GM12878 (cell line): ENCODE results near the gene OSM. TPM values are rescaled to one million over a fixed set of nuclear protein-coding genes. Genes with fewer than 3 reads are reported as not detected.

Source experiments
- CREM ChIP-seq: IDR thresholded peaks from 2 replicates; pipeline ENCODE4 v1.6.1; 2014; ENCODE audit warnings: antibody characterized with exemption, low read depth
- CUX1 ChIP-seq: IDR thresholded peaks from 2 replicates; pipeline ENCODE4 v1.6.1; 2012; ENCODE audit warnings: improper control_type of control experiment, low read depth, low read length; ENCODE audit not compliant: insufficient replicate concordance
- EED ChIP-seq: sonication (generic); IDR thresholded peaks from 2 replicates; pipeline ENCODE4 v1.6.1; 2016; ENCODE audit warnings: antibody characterized with exemption, low read depth
- ESRRA ChIP-seq: IDR thresholded peaks from 2 replicates; pipeline ENCODE4 v1.6.1; 2012; ENCODE audit warnings: mild to moderate bottlenecking, low read length, improper control_type of control experiment
- MEF2B ChIP-seq: fragments of 450-650 bp; IDR thresholded peaks from 2 replicates; pipeline ENCODE4 v1.6.1; 2018; ENCODE audit warnings: mild to moderate bottlenecking, moderate library complexity; ENCODE audit not compliant: partially characterized antibody, poor library complexity, severe bottlenecking
- POLR2A ChIP-seq: IDR thresholded peaks from 2 replicates; pipeline ENCODE4 v1.6.1; 2011; ENCODE audit warnings: low read depth, mild to moderate bottlenecking, low read length
- POLR2AphosphoS5 ChIP-seq: IDR thresholded peaks from 2 replicates; pipeline ENCODE4 v1.6.1; 2011; ENCODE audit warnings: mild to moderate bottlenecking, low read length, inconsistent platforms
- RUNX3 ChIP-seq: IDR thresholded peaks from 2 replicates; pipeline ENCODE4 v1.6.1; 2012; ENCODE audit warnings: low read length, inconsistent platforms
- SREBF2 ChIP-seq: IDR thresholded peaks from 2 replicates; pipeline ENCODE4 v1.6.1; 2012; ENCODE audit warnings: mild to moderate bottlenecking, low read length
- STAT1 ChIP-seq: fragments of 450-650 bp; conservative IDR thresholded peaks from 2 replicates; pipeline ENCODE4 v1.6.1; 2014; ENCODE audit warnings: antibody characterized with exemption, mild to moderate bottlenecking
- TBL1XR1 ChIP-seq: IDR thresholded peaks from 2 replicates; pipeline ENCODE4 v1.6.1; 2012; ENCODE audit warnings: low read depth, low read length, improper control_type of control experiment
- USF2 ChIP-seq: IDR thresholded peaks from 2 replicates; pipeline ENCODE4 v1.6.1; 2011; ENCODE audit warnings: low read depth, low read length, improper control_type of control experiment, borderline replicate concordance
- ZBTB33 ChIP-seq: fragments of 450-650 bp; IDR thresholded peaks from 2 replicates; pipeline ENCODE4 v1.6.1; 2017; ENCODE audit warnings: mild to moderate bottlenecking
- polyA plus RNA-seq, 11 experiments: library from polyadenylated mRNA; depleted of rRNA in 4 of 11; unstranded in 6 of 11; stranded (reverse) in 5 of 11; fragments of >200 nt; fragmentation: Nextera tagmentation in 4 of 11; fragmentation: Illumina TruSeq in 1 of 11; extraction: Ambion mirVana in 4 of 11; extraction: Trizol in 1 of 11; gene quantifications; 1 replicate in 1 of 11; 2 replicates in 10 of 11; pipeline versions ENCODE4 v1.2.1 to v1.2.3, GENCODE V29; 2011 to 2016; ENCODE audit warnings: inconsistent platforms in 2 of 11, missing spikeins in 2 of 11, low read depth in 1 of 11
- total RNA-seq, 4 experiments: library from RNA; depleted of rRNA in 3 of 4; stranded (reverse); fragments of >200 nt in 3 of 4; fragmentation: Illumina TruSeq in 1 of 4; extraction: Trizol in 1 of 4; gene quantifications; 2 replicates each; pipeline versions ENCODE4 v1.2.1 to v1.2.3, GENCODE V29; 2013 to 2021
- TF ChIP-seq, protein P1 (sequence below): fragments of 450-650 bp; IDR thresholded peaks from 2 replicates; pipeline ENCODE4 v1.6.1; 2017; ENCODE audit warnings: mild to moderate bottlenecking, moderate library complexity
- TF ChIP-seq, protein P2 (sequence below): fragments of 450-650 bp; IDR thresholded peaks from 2 replicates; pipeline ENCODE4 v1.6.1; 2017; ENCODE audit warnings: antibody characterized with exemption, mild to moderate bottlenecking, moderate library complexity

OSM gene
- total and polyA plus RNA-seq, 10 of the 15 experiments (the other 5 are each of a cell fraction or from before 2014, with no cell fraction given) = 0.06 to 1.4 (median 0.59) TPM

- TF ChIP-seq, protein P1, sequence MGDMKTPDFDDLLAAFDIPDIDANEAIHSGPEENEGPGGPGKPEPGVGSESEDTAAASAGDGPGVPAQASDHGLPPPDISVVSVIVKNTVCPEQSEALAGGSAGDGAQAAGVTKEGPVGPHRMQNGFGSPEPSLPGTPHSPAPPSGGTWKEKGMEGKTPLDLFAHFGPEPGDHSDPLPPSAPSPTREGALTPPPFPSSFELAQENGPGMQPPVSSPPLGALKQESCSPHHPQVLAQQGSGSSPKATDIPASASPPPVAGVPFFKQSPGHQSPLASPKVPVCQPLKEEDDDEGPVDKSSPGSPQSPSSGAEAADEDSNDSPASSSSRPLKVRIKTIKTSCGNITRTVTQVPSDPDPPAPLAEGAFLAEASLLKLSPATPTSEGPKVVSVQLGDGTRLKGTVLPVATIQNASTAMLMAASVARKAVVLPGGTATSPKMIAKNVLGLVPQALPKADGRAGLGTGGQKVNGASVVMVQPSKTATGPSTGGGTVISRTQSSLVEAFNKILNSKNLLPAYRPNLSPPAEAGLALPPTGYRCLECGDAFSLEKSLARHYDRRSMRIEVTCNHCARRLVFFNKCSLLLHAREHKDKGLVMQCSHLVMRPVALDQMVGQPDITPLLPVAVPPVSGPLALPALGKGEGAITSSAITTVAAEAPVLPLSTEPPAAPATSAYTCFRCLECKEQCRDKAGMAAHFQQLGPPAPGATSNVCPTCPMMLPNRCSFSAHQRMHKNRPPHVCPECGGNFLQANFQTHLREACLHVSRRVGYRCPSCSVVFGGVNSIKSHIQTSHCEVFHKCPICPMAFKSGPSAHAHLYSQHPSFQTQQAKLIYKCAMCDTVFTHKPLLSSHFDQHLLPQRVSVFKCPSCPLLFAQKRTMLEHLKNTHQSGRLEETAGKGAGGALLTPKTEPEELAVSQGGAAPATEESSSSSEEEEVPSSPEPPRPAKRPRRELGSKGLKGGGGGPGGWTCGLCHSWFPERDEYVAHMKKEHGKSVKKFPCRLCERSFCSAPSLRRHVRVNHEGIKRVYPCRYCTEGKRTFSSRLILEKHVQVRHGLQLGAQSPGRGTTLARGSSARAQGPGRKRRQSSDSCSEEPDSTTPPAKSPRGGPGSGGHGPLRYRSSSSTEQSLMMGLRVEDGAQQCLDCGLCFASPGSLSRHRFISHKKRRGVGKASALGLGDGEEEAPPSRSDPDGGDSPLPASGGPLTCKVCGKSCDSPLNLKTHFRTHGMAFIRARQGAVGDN = no peak
- TF ChIP-seq, protein P2, sequence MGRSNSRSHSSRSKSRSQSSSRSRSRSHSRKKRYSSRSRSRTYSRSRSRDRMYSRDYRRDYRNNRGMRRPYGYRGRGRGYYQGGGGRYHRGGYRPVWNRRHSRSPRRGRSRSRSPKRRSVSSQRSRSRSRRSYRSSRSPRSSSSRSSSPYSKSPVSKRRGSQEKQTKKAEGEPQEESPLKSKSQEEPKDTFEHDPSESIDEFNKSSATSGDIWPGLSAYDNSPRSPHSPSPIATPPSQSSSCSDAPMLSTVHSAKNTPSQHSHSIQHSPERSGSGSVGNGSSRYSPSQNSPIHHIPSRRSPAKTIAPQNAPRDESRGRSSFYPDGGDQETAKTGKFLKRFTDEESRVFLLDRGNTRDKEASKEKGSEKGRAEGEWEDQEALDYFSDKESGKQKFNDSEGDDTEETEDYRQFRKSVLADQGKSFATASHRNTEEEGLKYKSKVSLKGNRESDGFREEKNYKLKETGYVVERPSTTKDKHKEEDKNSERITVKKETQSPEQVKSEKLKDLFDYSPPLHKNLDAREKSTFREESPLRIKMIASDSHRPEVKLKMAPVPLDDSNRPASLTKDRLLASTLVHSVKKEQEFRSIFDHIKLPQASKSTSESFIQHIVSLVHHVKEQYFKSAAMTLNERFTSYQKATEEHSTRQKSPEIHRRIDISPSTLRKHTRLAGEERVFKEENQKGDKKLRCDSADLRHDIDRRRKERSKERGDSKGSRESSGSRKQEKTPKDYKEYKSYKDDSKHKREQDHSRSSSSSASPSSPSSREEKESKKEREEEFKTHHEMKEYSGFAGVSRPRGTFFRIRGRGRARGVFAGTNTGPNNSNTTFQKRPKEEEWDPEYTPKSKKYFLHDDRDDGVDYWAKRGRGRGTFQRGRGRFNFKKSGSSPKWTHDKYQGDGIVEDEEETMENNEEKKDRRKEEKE = no peak
- TF ChIP-seq STAT1 (no peak), RUNX3 (peak; percentile 79), EED (peak; percentile 38; the same call in 1 of the 2 replicates), POLR2AphosphoS5 (peak; percentile 43; the same call in 1 of the 2 replicates), CUX1 (no peak), ZBTB33 (no peak), TBL1XR1 (no peak; the same call in 1 of the 2 replicates), USF2 (no peak), MEF2B (peak; percentile 38), ESRRA (no peak), CREM (peak; percentile 61), POLR2A (no peak), SREBF2 (no peak)
Observed at GRCh38 chr22:30308518-30309230, 42.0 kb upstream of the OSM start (continued).
